Pancreas (tissue), 10 donors: Measurements from ENCODE around the gene LPCAT1. TPM values are rescaled to one million over a fixed set of nuclear protein-coding genes. Genes with fewer than 3 reads are reported as not detected.

ENCODE experiments used
- ATAC-seq, 4 donors: fragments of 200-7000 bp; cut with Tn5 transposase; one replicate each; pipeline versions ENCODE4 v1.8.0 to v1.9.1; 2020; ENCODE audit warnings: mild to moderate bottlenecking in 4 of 4, moderate library complexity in 4 of 4
- DNase-seq, 6 donors: peaks; one replicate each; pipeline ENCODE4 v3.0.0-alpha.2; 2020
- FAIRE-seq: peaks from 2 replicates; lab custom pipeline; 2012; peaks lifted over from hg19 to GRCh38; lab: Jason Lieb, UNC
- H3K27ac ChIP-seq, 4 donors: fragments of 200-600 bp; sonication (generic); 1 replicate in 3 of 4; 2 replicates in 1 of 4; pipeline versions ENCODE4 v1.5.0 to v1.8.0; 2020
- H3K27me3 ChIP-seq, 4 donors: fragments of 200-600 bp; one replicate each; pipeline ENCODE4 v1.8.0; 2021
- H3K36me3 ChIP-seq, 3 donors: fragments of 200-600 bp; sonication (generic) in 1 of 3; one replicate each; pipeline versions ENCODE4 v1.5.0 to v1.8.0; 2020 to 2021
- H3K4me1 ChIP-seq, 3 donors: fragments of 200-600 bp; one replicate each; pipeline ENCODE4 v1.8.0; 2021
- H3K4me3 ChIP-seq, 4 donors: fragments of 200-600 bp; sonication (generic) in 2 of 4; one replicate each; pipeline versions ENCODE4 v1.5.0 to v1.8.0; 2020 to 2021
- H3K9me3 ChIP-seq, 4 donors: fragments of 200-600 bp; one replicate each; pipeline ENCODE4 v1.8.0; 2021
- WGBS, 2 donors: extraction: QIAGEN DNeasy Blood & Tissue Kit; methylation state at CpG; one replicate each; pipeline ENCODE4 v1.1.7; 2013; 5-methylcytosine and 5-hydroxymethylcytosine counted together
- intact Hi-C, 3 donors: fragments of 100-400 bp; cut with DNase I; formaldehyde crosslinking; loops; one replicate each; pipeline versions ENCODE4 v1.11.1 to v1.14.2; 2022
- polyA plus RNA-seq, 2 donors: library from polyadenylated mRNA; stranded (reverse); fragments of 200-250 nt; gene quantifications; one replicate each; pipeline ENCODE4 v1.2.3, GENCODE V29; 2013
- total RNA-seq, 6 donors: library from RNA; stranded (reverse); fragmentation: NEBNext Ultra II Directional in 4 of 6; extraction: Animal tissue kit (Norgen Biotek cat#: 25700) in 4 of 6; gene quantifications; one replicate each; pipeline versions ENCODE4 v1.2.1 to v1.2.4, GENCODE V29; 2021 to 2023
- TF ChIP-seq, protein P1 (sequence below), 4 donors: fragments of 200-600 bp; sonication (generic) in 3 of 4; IDR thresholded peaks; one replicate each; pipeline versions ENCODE4 v1.5.0 to v1.8.0; 2021; ENCODE audit warnings: antibody characterized with exemption in 4 of 4
- donor health status: healthy with polysubstance abuse.
- donor health status: DM: no; HTN: no; CAD: no; lungs with moderate emphysema.
- donor health status: DM: no; HTN: no; CAD: no.
- donor health status: control.
- donor health status: control.
- donor health status: Bipolar disorder and iron deficiency.
- donor health status: DM: yes; HTN: yes; CAD: no.
- donor health status: DM: no; HTN: no; CAD: no.
- donor health status: DM: no; HTN: no; CAD: no.
- donor health status: DM: yes; HTN: yes; CAD: no.

The LPCAT1 gene
- total and polyA plus RNA-seq, 8 donors, result 6.5 to 26.1 (median 13.8) TPM

DNA sequence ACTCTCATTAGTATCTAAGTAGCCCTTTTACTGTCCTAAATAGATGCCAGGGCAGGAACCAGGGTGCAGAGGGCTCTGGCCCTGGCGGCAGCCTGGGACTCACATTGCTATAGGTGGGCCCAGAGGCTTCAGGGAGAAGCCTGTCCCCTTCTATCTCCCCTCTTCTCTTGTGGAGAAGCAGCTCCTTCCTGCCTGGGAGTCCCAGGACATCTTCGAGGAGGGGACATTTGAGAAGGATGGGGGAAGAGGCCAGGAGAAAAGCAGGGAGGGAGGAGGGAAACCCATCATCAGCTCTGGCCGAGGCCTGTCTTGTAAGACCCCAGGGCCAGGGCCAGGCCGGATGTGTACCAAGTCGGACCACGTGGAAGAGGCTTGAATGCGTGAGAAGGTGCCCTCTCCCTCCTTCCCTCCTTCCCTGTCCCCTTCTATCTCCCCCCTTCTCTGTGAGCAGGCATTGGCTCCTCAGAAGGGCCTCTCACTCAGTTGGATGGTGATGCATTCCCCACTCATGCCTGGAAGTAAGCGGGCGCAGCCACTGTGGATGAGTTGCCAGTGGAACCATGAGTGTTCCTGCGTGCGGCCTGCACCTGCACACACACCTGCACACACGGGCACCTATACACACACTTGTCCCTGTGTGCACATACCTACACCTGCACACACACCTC lies 20.7 kb upstream of the LPCAT1 start:
- intact Hi-C loops, result no loop called here
- Histone ChIP-seq H3K27me3 (no peaks in the 10 kb centered on the region), H3K27ac (no peak overlapping the region), H3K4me1 (peaks cover 0 to 4% (median 0%) of the 10 kb centered on the region in 3 donors), H3K9me3 (no peaks in the 10 kb centered on the region), H3K36me3 (no peaks in the 10 kb centered on the region), H3K4me3 (no peak overlapping the region)
- ATAC-seq, result no peak
- 86 to 87% methylated on average over 12 of the region's 12 CpGs for WGBS, 2 donors
- TF ChIP-seq, protein P1, sequence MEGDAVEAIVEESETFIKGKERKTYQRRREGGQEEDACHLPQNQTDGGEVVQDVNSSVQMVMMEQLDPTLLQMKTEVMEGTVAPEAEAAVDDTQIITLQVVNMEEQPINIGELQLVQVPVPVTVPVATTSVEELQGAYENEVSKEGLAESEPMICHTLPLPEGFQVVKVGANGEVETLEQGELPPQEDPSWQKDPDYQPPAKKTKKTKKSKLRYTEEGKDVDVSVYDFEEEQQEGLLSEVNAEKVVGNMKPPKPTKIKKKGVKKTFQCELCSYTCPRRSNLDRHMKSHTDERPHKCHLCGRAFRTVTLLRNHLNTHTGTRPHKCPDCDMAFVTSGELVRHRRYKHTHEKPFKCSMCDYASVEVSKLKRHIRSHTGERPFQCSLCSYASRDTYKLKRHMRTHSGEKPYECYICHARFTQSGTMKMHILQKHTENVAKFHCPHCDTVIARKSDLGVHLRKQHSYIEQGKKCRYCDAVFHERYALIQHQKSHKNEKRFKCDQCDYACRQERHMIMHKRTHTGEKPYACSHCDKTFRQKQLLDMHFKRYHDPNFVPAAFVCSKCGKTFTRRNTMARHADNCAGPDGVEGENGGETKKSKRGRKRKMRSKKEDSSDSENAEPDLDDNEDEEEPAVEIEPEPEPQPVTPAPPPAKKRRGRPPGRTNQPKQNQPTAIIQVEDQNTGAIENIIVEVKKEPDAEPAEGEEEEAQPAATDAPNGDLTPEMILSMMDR (IDR thresholded peaks at IDR 0.05), result no peak
- no peak for FAIRE-seq
- DNase-seq, result peak in 1 of 6 donors; percentile 27

DNA sequence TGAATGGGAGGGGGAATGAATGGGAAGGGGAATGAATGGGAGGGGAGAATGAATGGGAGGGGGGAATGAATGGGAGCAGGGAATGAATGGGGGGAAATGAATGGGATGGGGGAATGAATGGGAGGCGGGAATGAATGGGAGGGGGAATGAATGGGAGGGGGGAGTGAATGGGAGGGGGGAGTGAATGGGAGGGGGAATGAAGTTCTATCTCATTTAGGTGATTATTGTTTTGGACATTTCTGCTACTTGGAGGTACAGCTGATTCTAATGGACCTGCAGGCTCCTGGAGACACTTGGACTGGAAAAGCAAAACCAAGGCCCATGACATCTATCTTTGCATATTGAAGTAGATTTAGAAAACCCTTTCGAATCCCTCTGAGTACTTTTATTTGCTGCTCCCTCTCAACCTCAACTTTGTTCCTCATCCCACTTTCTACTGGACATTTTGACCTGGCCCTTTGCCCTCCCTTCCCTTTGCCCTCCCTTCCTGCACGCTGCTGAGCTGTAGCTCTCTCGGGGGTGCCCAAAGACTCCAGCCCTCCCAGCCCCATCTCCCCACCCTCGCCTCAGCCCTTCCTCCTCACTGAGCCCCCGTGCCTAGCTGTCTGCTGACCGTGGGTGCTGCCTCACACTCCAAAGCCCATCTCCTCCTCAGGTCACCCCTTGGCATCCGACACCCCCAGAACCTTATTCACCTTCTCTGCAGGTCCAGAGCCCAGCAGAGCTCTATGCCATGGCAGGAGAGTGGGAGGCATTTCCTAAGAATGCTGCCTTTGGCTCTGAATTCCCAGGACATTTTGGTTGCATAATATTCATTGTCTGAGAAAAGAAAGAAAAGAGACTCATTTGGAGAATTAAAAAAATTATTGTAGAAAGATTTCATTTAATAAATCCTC lies 19.9 kb upstream of the LPCAT1 start:
- H3K4me3 ChIP-seq, result no peak overlapping the region
- H3K27me3 ChIP-seq, result no peaks in the 10 kb centered on the region
- TF ChIP-seq, protein P1 (IDR thresholded peaks at IDR 0.05), result no peak
- ATAC-seq, result no peak
- peak in 1 of 6 donors; percentile 41 for DNase-seq
- H3K27ac ChIP-seq, result no peak overlapping the region
- WGBS, 2 donors, result 87 to 92% methylated on average over 7 to 8 of the region's 8 CpGs
- intact Hi-C loops, result no loop called here
- H3K4me1 ChIP-seq, result peaks cover 0 to 4% (median 0%) of the 10 kb centered on the region in 3 donors
- H3K36me3 ChIP-seq, result no peaks in the 10 kb centered on the region
- H3K9me3 ChIP-seq, result no peaks in the 10 kb centered on the region
- no peak for FAIRE-seq

DNA sequence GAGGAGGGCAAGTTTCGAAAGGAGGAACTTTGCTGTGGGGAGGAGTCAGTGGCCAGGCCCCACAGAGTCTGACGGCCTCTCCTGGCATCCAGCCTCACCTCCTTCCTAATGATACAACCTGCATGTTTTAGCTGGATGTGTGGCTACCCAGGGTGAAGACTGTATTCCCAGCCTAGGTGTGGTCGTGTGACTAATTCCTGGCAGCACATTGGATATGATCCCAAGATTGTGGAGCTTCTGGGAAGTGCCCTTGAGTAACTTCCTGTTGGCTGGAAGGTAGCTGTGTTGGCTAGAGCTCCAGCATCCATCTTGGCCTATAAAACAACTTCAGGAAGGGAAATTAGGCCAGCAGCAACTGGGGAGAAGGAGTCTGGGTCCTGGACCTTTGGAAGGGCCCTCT lies 19.0 kb upstream of the LPCAT1 start:
- FAIRE-seq (no peak), ATAC-seq (peak in 3 of 4 donors; percentile 71 to 87 (median 83)), DNase-seq (peak in 3 of 6 donors; percentile 41 to 48 (median 45))
- Histone ChIP-seq H3K4me1 (peaks cover 0 to 4% (median 0%) of the 10 kb centered on the region in 3 donors), H3K4me3 (no peak overlapping the region), H3K27ac (no peak overlapping the region), H3K9me3 (no peaks in the 10 kb centered on the region), H3K27me3 (no peaks in the 10 kb centered on the region), H3K36me3 (no peaks in the 10 kb centered on the region)
- TF ChIP-seq, protein P1 (IDR thresholded peaks at IDR 0.05), result no peak
- WGBS, 2 donors, result 66 to 70% methylated on average over 3 of the region's 3 CpGs
- intact Hi-C loops, result no loop called here

DNA sequence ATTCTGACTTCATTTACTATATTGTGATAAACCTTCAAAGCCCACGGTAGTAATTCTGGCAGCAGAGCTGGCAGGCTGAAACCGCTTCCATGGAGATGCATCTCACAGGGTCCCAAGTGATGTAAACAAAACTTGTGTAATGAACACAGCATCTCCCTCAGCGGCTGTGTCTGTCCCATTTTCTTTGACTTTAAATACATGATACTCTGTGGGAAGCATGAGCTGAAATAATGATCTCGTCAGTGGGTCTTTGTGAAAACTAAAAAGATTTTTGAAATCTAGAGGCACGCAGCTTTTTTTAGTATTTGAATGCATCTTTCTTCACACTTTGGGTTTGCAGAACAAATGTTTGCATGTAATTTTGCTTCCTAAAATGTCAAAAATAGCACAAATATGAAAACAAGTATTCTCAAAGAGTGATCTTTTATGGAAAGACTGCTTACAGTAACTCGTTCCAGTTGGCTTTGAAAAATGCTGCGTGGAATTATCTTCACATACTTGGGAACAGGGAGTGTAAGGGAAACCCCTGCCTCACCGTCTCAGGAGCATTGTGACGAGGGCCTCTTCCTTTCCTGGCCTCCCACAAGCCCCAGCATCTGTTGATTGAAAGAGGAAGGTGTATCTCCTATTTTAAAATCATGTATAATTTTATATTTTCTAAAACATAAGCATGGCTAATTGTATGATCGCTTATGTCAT lies 18.1 kb upstream of the LPCAT1 start:
- FAIRE-seq, result no peak
- no peaks in the 10 kb centered on the region for H3K9me3 ChIP-seq
- no peak overlapping the region for H3K4me3 ChIP-seq
- ATAC-seq, result no peak
- WGBS, 2 donors, result 65 to 73% methylated on average over 10 of the region's 10 CpGs
- TF ChIP-seq, protein P1 (IDR thresholded peaks at IDR 0.05), result no peak
- H3K27ac ChIP-seq, result no peak overlapping the region
- intact Hi-C loops, result no loop called here
- no peak for DNase-seq
- H3K4me1 ChIP-seq, result peaks cover 0 to 4% (median 0%) of the 10 kb centered on the region in 3 donors
- no peaks in the 10 kb centered on the region for H3K36me3 ChIP-seq
- H3K27me3 ChIP-seq, result no peaks in the 10 kb centered on the region
